ENCODE results near the gene ACAA2.

Gene ACAA2, protein sequence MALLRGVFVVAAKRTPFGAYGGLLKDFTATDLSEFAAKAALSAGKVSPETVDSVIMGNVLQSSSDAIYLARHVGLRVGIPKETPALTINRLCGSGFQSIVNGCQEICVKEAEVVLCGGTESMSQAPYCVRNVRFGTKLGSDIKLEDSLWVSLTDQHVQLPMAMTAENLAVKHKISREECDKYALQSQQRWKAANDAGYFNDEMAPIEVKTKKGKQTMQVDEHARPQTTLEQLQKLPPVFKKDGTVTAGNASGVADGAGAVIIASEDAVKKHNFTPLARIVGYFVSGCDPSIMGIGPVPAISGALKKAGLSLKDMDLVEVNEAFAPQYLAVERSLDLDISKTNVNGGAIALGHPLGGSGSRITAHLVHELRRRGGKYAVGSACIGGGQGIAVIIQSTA

DNA sequence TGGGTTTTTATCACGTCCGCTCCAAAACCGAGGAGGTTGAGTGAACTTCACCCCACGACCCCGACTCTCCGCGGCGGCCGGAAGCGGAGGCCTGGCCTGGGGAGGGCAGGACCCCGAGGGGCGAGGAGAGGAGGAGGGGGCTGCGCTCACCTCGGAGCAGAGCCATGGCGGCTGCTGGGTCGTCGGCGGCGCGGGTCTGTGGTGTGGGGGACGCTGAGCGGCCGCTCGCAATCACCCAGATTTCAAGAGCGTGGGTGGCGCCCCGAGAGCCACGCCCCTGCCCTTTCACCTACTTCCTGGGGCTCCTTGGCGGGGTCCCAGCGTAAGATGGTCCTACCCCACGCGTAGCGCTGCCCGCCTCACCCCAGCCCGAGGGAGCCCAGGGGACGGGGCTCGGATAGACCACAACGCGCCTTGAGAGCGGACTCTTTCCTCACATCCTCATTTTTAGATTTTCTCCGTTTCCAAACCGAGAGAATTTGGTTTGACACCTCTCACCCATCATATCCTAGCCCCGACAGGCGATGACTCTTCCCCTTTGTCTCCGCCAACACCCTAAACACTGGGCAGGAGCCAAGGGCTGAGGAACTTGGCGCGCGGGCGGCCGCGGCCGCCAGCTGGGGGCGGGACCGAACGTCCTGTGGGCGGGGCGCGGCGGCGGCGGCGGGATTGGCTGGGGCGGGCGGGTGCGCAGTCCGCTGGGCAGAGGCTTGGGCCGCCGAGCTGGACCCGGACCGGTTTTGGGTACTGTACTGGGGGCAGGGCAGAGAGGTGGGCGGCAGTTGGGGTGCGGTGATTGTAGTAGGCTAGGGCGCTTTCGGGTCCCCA lies at the start of gene ACAA2:
TSS of gene ACAA2 (minus strand) at position 215 of the 828 bp plus-strand sequence. CDS start at position 166, 49 bp downstream.
- TF ChIP-seq, protein P1, sequence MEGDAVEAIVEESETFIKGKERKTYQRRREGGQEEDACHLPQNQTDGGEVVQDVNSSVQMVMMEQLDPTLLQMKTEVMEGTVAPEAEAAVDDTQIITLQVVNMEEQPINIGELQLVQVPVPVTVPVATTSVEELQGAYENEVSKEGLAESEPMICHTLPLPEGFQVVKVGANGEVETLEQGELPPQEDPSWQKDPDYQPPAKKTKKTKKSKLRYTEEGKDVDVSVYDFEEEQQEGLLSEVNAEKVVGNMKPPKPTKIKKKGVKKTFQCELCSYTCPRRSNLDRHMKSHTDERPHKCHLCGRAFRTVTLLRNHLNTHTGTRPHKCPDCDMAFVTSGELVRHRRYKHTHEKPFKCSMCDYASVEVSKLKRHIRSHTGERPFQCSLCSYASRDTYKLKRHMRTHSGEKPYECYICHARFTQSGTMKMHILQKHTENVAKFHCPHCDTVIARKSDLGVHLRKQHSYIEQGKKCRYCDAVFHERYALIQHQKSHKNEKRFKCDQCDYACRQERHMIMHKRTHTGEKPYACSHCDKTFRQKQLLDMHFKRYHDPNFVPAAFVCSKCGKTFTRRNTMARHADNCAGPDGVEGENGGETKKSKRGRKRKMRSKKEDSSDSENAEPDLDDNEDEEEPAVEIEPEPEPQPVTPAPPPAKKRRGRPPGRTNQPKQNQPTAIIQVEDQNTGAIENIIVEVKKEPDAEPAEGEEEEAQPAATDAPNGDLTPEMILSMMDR (IDR thresholded peaks at IDR 0.05), result peak; percentile 11
- peaks cover 10% of the 10 kb centered on the region for H3K27me3 ChIP-seq
- H3K4me3 ChIP-seq (ENCODE audit: low read depth in 1 of 2, low read length in 1 of 2), result peak within 1 kb of the TSS; percentile 73 to 75
- peak within 1 kb of the TSS; percentile 77 for H3K27ac ChIP-seq
- H3K9me3 ChIP-seq, result peaks cover 10% of the 10 kb centered on the region
- peaks cover 16 to 17% of the 10 kb centered on the region in 2 experiments for H3K4me1 ChIP-seq (ENCODE audit: control insufficient read depth in 1 of 2, insufficient read depth in 1 of 2, low read depth in 1 of 2, low read length in 1 of 2)
- H3K36me3 ChIP-seq, result no peaks in the 10 kb centered on the region

DNA sequence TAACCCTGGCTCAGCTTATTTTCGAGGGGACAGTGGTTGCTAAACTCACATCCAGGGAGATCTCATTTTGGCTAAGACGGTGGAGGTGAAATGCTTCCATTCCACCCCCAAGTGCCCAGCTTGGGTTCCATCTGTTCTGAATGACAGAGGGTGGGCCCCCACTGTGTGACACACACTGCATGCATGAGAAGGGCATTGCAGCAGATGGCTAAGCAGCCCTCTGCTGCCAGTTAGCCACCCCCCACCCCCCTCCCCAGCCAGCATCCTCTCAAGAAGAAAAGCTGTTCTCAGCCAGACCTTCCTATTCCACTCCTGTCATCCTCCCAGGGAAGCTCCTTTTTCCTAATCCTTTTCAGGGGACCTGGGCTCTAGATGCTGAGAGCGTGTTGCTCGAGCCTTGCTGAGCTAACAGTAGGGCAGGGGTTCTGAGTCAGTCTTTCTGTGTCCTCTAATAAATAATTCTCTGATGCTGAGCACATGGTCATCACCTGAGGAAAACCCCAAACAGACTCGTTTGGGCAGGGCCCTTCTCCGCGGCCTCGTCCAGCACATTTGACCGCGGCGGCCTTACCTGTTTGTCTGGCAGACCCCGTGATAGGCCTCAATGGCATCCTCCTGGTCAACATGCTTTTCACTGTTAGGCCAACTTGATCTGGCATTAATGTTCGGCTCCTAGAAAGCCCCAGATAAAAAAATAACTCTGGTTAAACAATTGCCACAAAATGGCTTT lies 49.5 kb upstream of the ACAA2 start:
- Histone ChIP-seq H3K27ac (no peak overlapping the region), H3K9me3 (no peaks in the 10 kb centered on the region), H3K4me1 (ENCODE audit: control insufficient read depth in 1 of 2, insufficient read depth in 1 of 2, low read depth in 1 of 2, low read length in 1 of 2) (no peaks in the 10 kb centered on the region), H3K27me3 (no peaks in the 10 kb centered on the region), H3K4me3 (ENCODE audit: low read depth in 1 of 2, low read length in 1 of 2) (no peak overlapping the region), H3K36me3 (no peaks in the 10 kb centered on the region)
- TF ChIP-seq, protein P1 (IDR thresholded peaks at IDR 0.05), result no peak

DNA sequence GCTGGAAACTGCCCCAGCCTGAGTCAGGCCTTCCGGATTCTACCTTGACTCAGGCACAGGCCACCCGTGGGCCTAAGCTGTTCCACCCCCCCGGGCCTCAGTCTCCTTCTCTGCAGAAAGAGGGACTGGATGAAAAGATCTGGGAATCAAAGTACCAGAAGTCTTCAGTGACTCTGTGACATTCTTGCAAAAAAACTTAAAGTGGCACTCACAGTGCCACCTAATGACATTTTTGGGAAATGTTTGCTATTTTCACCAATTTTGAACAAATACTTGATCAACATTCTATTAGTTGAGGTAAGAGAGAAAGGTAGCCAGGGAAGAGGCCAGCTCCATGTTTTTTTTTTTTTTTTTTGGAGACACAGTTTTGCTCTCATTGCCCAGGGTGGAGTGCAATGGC lies 48.3 kb upstream of the ACAA2 start:
- Histone ChIP-seq H3K4me1 (ENCODE audit: control insufficient read depth in 1 of 2, insufficient read depth in 1 of 2, low read depth in 1 of 2, low read length in 1 of 2) (no peaks in the 10 kb centered on the region), H3K4me3 (ENCODE audit: low read depth in 1 of 2, low read length in 1 of 2) (no peak overlapping the region), H3K27ac (no peak overlapping the region), H3K27me3 (no peaks in the 10 kb centered on the region), H3K9me3 (no peaks in the 10 kb centered on the region), H3K36me3 (no peaks in the 10 kb centered on the region)
- TF ChIP-seq, protein P1 (IDR thresholded peaks at IDR 0.05), result no peak

DNA sequence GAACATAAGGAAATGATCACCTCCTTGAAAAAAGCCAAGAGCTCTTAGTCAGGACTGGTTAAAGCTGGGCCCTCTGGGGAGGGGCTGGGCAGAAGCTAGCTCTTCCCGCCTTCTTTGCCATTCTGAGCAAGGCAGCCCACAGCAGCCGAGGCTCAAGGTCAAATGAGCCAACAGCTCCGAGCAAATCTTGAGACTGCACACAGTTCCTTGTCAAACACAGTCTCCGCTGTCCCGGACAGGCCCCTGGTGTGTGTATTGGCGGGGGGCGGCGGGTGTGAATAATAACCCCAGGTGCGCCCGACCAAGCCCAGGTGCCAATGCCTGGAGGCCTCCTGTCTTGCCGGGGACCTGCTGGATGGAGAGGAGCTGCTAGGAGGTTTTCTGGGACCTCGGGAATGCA lies 46.4 kb upstream of the ACAA2 start:
- TF ChIP-seq, protein P1 (IDR thresholded peaks at IDR 0.05), result no peak
- Histone ChIP-seq H3K4me3 (ENCODE audit: low read depth in 1 of 2, low read length in 1 of 2) (no peak overlapping the region), H3K27ac (no peak overlapping the region), H3K4me1 (ENCODE audit: control insufficient read depth in 1 of 2, insufficient read depth in 1 of 2, low read depth in 1 of 2, low read length in 1 of 2) (no peaks in the 10 kb centered on the region), H3K9me3 (no peaks in the 10 kb centered on the region), H3K36me3 (no peaks in the 10 kb centered on the region), H3K27me3 (no peaks in the 10 kb centered on the region)

DNA sequence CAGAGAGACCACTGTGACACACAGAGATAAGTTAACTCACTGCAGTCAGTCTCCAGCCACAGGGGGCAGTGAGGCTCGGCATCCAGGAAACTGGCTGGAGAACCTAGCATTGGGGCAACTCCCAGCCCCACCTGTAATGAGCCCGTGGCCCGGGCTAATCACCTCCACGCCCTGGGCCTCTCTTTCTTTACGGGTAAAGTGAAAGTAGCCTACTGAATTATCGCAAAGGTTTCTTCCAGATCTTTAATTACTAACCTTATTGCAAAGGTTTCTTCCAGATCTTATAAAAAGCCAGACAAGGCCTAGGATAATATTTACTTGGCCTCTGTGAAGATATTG lies 45.7 kb upstream of the ACAA2 start:
- no peaks in the 10 kb centered on the region for H3K9me3 ChIP-seq
- TF ChIP-seq, protein P1 (IDR thresholded peaks at IDR 0.05), result no peak
- no peak overlapping the region for H3K27ac ChIP-seq
- H3K36me3 ChIP-seq, result no peaks in the 10 kb centered on the region
- no peak overlapping the region for H3K4me3 ChIP-seq (ENCODE audit: low read depth in 1 of 2, low read length in 1 of 2)
- H3K27me3 ChIP-seq, result no peaks in the 10 kb centered on the region
- H3K4me1 ChIP-seq (ENCODE audit: control insufficient read depth in 1 of 2, insufficient read depth in 1 of 2, low read depth in 1 of 2, low read length in 1 of 2), result no peaks in the 10 kb centered on the region

All from neutrophil (primary cell).